Hepatocyte (in vitro differentiated cells): Measurements from ENCODE around the gene CCDC91. TPM values are rescaled to one million over a fixed set of nuclear protein-coding genes. Genes with fewer than 3 reads are reported as not detected.

Source experiments
- DNase-seq: peaks from one replicate; pipeline ENCODE4 v3.0.0-alpha.2; 2016; ENCODE audit warnings: low spot score
- H2AFZ ChIP-seq: fragments of 200-600 bp; sonication (generic); 2 replicates; pipeline ENCODE4 v1.6.0; 2016; ENCODE audit warnings: antibody characterized with exemption, mild to moderate bottlenecking
- H3K27ac ChIP-seq: fragments of 200-600 bp; sonication (generic); 2 replicates; pipeline ENCODE4 v1.5.1; 2016; ENCODE audit warnings: mild to moderate bottlenecking
- H3K27me3 ChIP-seq: fragments of 200-600 bp; sonication (generic); 2 replicates; pipeline ENCODE4 v1.6.1; 2016
- H3K36me3 ChIP-seq: fragments of 200-600 bp; sonication (generic); replicated peaks from 2 replicates; pipeline ENCODE4 v1.5.1; 2016; ENCODE audit warnings: low read depth; ENCODE audit not compliant: insufficient read depth
- H3K4me1 ChIP-seq: fragments of 200-600 bp; sonication (generic); 2 replicates; pipeline ENCODE4 v1.5.1; 2016; ENCODE audit warnings: mild to moderate bottlenecking, moderate library complexity; ENCODE audit not compliant: insufficient read depth
- H3K4me2 ChIP-seq: fragments of 200-600 bp; sonication (generic); 2 replicates; pipeline ENCODE4 v1.6.0; 2016
- H3K4me3 ChIP-seq: fragments of 200-600 bp; sonication (generic); 2 replicates; pipeline ENCODE4 v1.5.1; 2016; ENCODE audit warnings: mild to moderate bottlenecking
- H3K79me2 ChIP-seq: fragments of 200-600 bp; sonication (generic); 2 replicates; pipeline ENCODE4 v1.6.0; 2017; ENCODE audit warnings: mild to moderate bottlenecking
- H3K9me2 ChIP-seq: fragments of 200-600 bp; sonication (generic); replicated peaks from 2 replicates; pipeline ENCODE4 v1.6.0; 2017; ENCODE audit warnings: mild to moderate bottlenecking; ENCODE audit not compliant: insufficient read depth
- H3K9me3 ChIP-seq: fragments of 200-600 bp; sonication (generic); 2 replicates; pipeline ENCODE4 v1.5.1; 2016; ENCODE audit warnings: low read depth, mild to moderate bottlenecking
- H4K20me1 ChIP-seq: fragments of 200-600 bp; sonication (generic); 2 replicates; pipeline ENCODE4 v1.6.0; 2016; ENCODE audit warnings: mild to moderate bottlenecking; ENCODE audit not compliant: insufficient read depth, poor library complexity, severe bottlenecking
- EZH2 ChIP-seq: fragments of 200-600 bp; sonication (generic); IDR thresholded peaks from 2 replicates; pipeline ENCODE4 v1.6.1; 2016; ENCODE audit warnings: antibody characterized with exemption, mild to moderate bottlenecking, borderline replicate concordance
- EZH2phosphoT487 ChIP-seq: fragments of 200-600 bp; sonication (generic); IDR thresholded peaks from one replicate; pipeline ENCODE4 v1.6.1; 2018; ENCODE audit warnings: antibody characterized with exemption, mild to moderate bottlenecking, low read depth, moderate library complexity; ENCODE audit not compliant: unreplicated experiment, severe bottlenecking
- WGBS: methylation state at CpG from one replicate; pipeline ENCODE4 v1.1.6; 2016; ENCODE audit warnings: low lambda C conversion rate; ENCODE audit errors: missing lambda C conversion rate; 5-methylcytosine and 5-hydroxymethylcytosine counted together
- polyA plus RNA-seq: library from polyadenylated mRNA; unstranded; fragments of >200 nt; fragmentation: Nextera tagmentation; extraction: Ambion mirVana; gene quantifications from 2 replicates; pipeline ENCODE4 v1.2.1, GENCODE V29; 2016
- total RNA-seq: library from RNA; depleted of rRNA; stranded (reverse); fragments of >200 nt; gene quantifications from 2 replicates; pipeline ENCODE4 v1.2.3, GENCODE V29; 2014
- TF ChIP-seq, protein P1 (sequence below): fragments of 200-600 bp; sonication (generic); IDR thresholded peaks from 2 replicates; pipeline ENCODE4 v1.5.1; 2016; ENCODE audit warnings: antibody characterized with exemption, mild to moderate bottlenecking; ENCODE audit not compliant: poor library complexity

CCDC91 gene
- total and polyA plus RNA-seq, 2 experiments from 2014 or later = 14.2 to 15.1 TPM

DNA sequence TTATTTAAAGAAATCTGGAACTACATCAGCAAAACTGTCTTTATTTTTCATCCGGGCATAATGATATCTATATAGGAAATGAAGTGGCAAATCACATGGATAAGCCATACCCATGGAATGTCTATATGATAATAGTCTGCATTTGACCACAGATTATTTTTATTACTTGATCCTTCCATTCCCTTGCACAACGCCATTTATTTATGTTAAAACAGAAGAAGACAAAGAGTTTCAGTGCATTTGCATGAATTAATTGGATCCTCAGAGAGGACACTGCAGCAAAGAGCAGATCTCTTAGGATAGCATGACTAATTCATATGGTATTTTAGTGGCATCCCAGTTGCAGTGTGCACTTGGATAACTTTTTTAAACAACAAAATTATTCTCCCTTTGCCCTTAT lies 345.0 kb downstream of the CCDC91 start:
- no peak for DNase-seq
- Histone ChIP-seq H3K9me3 (no peaks in the 10 kb centered on the region), H4K20me1 (no peaks in the 10 kb centered on the region), H3K4me3 (no peak overlapping the region), H3K79me2 (no peaks in the 10 kb centered on the region), H3K9me2 (no peaks in the 10 kb centered on the region), H3K27me3 (no peaks in the 10 kb centered on the region), H3K27ac (no peak overlapping the region), H3K36me3 (no peaks in the 10 kb centered on the region), H2AFZ (no peak overlapping the region), H3K4me1 (no peaks in the 10 kb centered on the region), H3K4me2 (no peak overlapping the region)
- no peak for TF ChIP-seq EZH2phosphoT487
- TF ChIP-seq, protein P1, sequence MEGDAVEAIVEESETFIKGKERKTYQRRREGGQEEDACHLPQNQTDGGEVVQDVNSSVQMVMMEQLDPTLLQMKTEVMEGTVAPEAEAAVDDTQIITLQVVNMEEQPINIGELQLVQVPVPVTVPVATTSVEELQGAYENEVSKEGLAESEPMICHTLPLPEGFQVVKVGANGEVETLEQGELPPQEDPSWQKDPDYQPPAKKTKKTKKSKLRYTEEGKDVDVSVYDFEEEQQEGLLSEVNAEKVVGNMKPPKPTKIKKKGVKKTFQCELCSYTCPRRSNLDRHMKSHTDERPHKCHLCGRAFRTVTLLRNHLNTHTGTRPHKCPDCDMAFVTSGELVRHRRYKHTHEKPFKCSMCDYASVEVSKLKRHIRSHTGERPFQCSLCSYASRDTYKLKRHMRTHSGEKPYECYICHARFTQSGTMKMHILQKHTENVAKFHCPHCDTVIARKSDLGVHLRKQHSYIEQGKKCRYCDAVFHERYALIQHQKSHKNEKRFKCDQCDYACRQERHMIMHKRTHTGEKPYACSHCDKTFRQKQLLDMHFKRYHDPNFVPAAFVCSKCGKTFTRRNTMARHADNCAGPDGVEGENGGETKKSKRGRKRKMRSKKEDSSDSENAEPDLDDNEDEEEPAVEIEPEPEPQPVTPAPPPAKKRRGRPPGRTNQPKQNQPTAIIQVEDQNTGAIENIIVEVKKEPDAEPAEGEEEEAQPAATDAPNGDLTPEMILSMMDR = no peak
- no peak for TF ChIP-seq EZH2
- WGBS = 80% methylated on average over 2 of the region's 2 CpGs

DNA sequence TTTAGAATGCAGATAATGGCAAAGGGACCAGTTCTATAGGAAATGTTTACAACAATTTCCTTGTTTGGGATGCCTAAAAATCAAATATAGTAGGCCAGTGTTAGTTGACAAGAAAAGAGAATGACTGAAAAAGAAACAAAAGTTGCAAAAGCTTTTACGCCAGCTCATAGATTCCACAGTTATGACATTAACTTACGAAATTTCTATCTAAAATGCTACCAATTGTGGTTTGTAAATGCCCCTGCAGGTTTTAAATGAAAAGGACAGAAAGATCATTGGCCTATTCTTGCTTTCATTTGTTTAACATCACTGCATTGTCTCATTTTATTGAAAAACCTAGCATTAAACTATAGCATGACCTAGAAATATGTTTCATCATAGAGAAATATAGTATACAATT lies 345.8 kb downstream of the CCDC91 start:
- TF ChIP-seq EZH2 = no peak
- TF ChIP-seq EZH2phosphoT487 = no peak
- TF ChIP-seq, protein P1 = no peak
- no peaks in the 10 kb centered on the region for H3K27me3 ChIP-seq
- H3K79me2 ChIP-seq = no peaks in the 10 kb centered on the region
- H4K20me1 ChIP-seq = no peaks in the 10 kb centered on the region
- H3K4me3 ChIP-seq = no peak overlapping the region
- H3K9me2 ChIP-seq = no peaks in the 10 kb centered on the region
- DNase-seq = no peak
- no peak overlapping the region for H3K27ac ChIP-seq
- H3K4me1 ChIP-seq = no peaks in the 10 kb centered on the region
- H3K36me3 ChIP-seq = no peaks in the 10 kb centered on the region
- 95% methylated on average over 2 of the region's 2 CpGs for WGBS
- H3K4me2 ChIP-seq = no peak overlapping the region
- H2AFZ ChIP-seq = no peak overlapping the region
- no peaks in the 10 kb centered on the region for H3K9me3 ChIP-seq

DNA sequence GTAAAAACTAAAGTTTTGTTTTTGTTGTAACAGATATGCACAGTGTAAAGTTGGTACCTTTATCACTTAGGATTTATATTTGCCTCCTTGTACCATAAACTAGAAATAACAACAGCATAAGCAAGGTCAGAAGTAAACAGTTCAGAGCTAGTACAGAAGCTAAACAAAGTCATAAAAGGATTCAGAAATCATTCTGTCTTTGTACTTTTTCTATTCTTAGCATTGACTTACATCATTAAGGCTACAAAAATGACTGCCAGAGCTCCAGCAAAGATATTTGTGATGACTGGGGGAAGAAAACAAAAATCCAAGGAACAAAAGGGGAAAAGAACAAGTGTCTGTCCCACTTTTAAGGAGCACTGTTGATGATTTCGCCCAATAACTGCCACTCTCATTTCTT lies 347.2 kb downstream of the CCDC91 start:
- 100% methylated on average over 1 of the region's 1 CpG for WGBS
- Histone ChIP-seq H3K27me3 (no peaks in the 10 kb centered on the region), H3K9me3 (no peaks in the 10 kb centered on the region), H2AFZ (no peak overlapping the region), H3K27ac (no peak overlapping the region), H3K9me2 (no peaks in the 10 kb centered on the region), H3K79me2 (no peaks in the 10 kb centered on the region), H3K36me3 (no peaks in the 10 kb centered on the region), H4K20me1 (no peaks in the 10 kb centered on the region), H3K4me3 (no peak overlapping the region), H3K4me1 (no peaks in the 10 kb centered on the region), H3K4me2 (no peak overlapping the region)
- DNase-seq = no peak
- TF ChIP-seq EZH2 (no peak), EZH2phosphoT487 (no peak)
- TF ChIP-seq, protein P1 = no peak
